Breast epithelium (tissue), 3 donors: ENCODE results near the gene HLA-B.

ENCODE experiments used
- CTCF ChIP-seq, 3 donors: fragments of 450-650 bp; IDR thresholded peaks; one replicate each; pipeline ENCODE4 v1.5.1; 2016 to 2017; ENCODE audit warnings: antibody characterized with exemption in 3 of 3, mild to moderate bottlenecking in 3 of 3, moderate library complexity in 3 of 3
- POLR2A ChIP-seq: fragments of 450-650 bp; IDR thresholded peaks from one replicate; pipeline ENCODE4 v1.6.1; 2016; ENCODE audit warnings: antibody characterized with exemption, mild to moderate bottlenecking, moderate library complexity
- POLR2AphosphoS5 ChIP-seq, 3 donors: sonication (generic); formaldehyde crosslinking; IDR thresholded peaks; one replicate each; pipeline ENCODE4 v1.6.1; 2017; ENCODE audit warnings: antibody characterized with exemption in 3 of 3

- TF ChIP-seq POLR2A (no peak), CTCF (IDR thresholded peaks at IDR 0.05) (no peak), POLR2AphosphoS5 (IDR thresholded peaks at IDR 0.05) (no peak)
These were observed 1.3 kb upstream of the HLA-B start for GRCh38 chr6:31358302-31358701.
